ENCODE measurements around the gene SERGEF. TPM values are rescaled to one million over a fixed set of nuclear protein-coding genes. Genes with fewer than 3 reads are reported as not detected.

SERGEF gene
- total RNA-seq, 6 experiments from 2014 or later: 8.4 to 19.5 (median 15.8) TPM

- intact Hi-C loops (cut with DNase I): no loop called here
- Histone ChIP-seq H3K27ac (no peak overlapping the region), H3K9me3 (no peaks in the 10 kb centered on the region), H3K4me3 (no peak overlapping the region), H3K27me3 (no peaks in the 10 kb centered on the region), H3K4me1 (peaks cover 0 to 13% (median 6%) of the 10 kb centered on the region in 4 donors), H3K36me3 (no peaks in the 10 kb centered on the region)
- TF ChIP-seq, protein P1, sequence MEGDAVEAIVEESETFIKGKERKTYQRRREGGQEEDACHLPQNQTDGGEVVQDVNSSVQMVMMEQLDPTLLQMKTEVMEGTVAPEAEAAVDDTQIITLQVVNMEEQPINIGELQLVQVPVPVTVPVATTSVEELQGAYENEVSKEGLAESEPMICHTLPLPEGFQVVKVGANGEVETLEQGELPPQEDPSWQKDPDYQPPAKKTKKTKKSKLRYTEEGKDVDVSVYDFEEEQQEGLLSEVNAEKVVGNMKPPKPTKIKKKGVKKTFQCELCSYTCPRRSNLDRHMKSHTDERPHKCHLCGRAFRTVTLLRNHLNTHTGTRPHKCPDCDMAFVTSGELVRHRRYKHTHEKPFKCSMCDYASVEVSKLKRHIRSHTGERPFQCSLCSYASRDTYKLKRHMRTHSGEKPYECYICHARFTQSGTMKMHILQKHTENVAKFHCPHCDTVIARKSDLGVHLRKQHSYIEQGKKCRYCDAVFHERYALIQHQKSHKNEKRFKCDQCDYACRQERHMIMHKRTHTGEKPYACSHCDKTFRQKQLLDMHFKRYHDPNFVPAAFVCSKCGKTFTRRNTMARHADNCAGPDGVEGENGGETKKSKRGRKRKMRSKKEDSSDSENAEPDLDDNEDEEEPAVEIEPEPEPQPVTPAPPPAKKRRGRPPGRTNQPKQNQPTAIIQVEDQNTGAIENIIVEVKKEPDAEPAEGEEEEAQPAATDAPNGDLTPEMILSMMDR (IDR thresholded peaks at IDR 0.05): no peak
- TF ChIP-seq POLR2A (IDR thresholded peaks at IDR 0.05): no peak
- peak in 1 of 3 donors; percentile 31 for DNase-seq
- WGBS (ENCODE audit: insufficient coverage, low coverage, low lambda C conversion rate, missing lambda C conversion rate): 94% methylated on average over 21 of the region's 37 CpGs
- ATAC-seq: no peak
Measured at GRCh38 chr11:17771841-17772401, 240.9 kb downstream of the SERGEF start.

GRCh38 chr11:17771415-17771814 is 241.4 kb downstream of the SERGEF start:
- no peak overlapping the region for H3K27ac ChIP-seq
- H3K4me3 ChIP-seq: no peak overlapping the region
- DNase-seq: peak in 1 of 3 donors; percentile 37
- H3K4me1 ChIP-seq: peaks cover 0 to 13% (median 6%) of the 10 kb centered on the region in 4 donors
- 86% methylated on average over 12 of the region's 17 CpGs for WGBS (ENCODE audit: insufficient coverage, low coverage, low lambda C conversion rate, missing lambda C conversion rate)
- TF ChIP-seq, protein P1 (IDR thresholded peaks at IDR 0.05): no peak
- TF ChIP-seq POLR2A (IDR thresholded peaks at IDR 0.05): no peak
- no peak for ATAC-seq
- no peaks in the 10 kb centered on the region for H3K9me3 ChIP-seq
- no peaks in the 10 kb centered on the region for H3K27me3 ChIP-seq
- H3K36me3 ChIP-seq: no peaks in the 10 kb centered on the region
- intact Hi-C loops (cut with DNase I): no loop called here

DNA sequence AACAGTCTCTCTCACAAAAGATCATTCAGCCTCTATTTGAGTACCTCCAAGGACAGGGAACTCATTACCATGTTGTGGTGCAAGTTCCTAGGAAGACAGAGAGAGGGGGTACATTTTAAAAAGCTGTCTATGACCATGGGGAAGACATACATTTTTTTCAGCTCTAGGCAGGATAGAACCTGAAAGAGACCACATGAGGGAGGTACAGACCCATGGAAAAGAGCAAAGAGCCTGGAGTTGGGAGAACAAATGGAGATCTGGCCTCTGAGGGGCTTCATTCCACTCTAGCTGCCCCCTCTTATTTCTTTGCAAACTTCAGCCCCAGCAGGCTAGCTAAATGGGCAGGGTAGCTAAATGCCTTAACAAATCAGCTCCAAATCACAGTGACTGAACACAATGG is 241.9 kb downstream of the SERGEF start:
- H3K27me3 ChIP-seq: no peaks in the 10 kb centered on the region
- no peak overlapping the region for H3K27ac ChIP-seq
- TF ChIP-seq, protein P1 (IDR thresholded peaks at IDR 0.05): no peak
- no peak for TF ChIP-seq POLR2A (IDR thresholded peaks at IDR 0.05)
- intact Hi-C loops (cut with DNase I): no loop called here
- no peaks in the 10 kb centered on the region for H3K36me3 ChIP-seq
- H3K4me3 ChIP-seq: no peak overlapping the region
- no peak for DNase-seq
- no peaks in the 10 kb centered on the region for H3K9me3 ChIP-seq
- ATAC-seq: no peak
- H3K4me1 ChIP-seq: peaks cover 0 to 13% (median 6%) of the 10 kb centered on the region in 4 donors

- DNase-seq (peak; percentile 94 to 98 (median 96)), ATAC-seq (peak; percentile 92 to 98 (median 94))
- TF ChIP-seq, protein P1 (IDR thresholded peaks at IDR 0.05): peak; percentile 40 to 58 (median 55)
- TF ChIP-seq POLR2A (IDR thresholded peaks at IDR 0.05): no peak
- no peaks in the 10 kb centered on the region for H3K27me3 ChIP-seq
- intact Hi-C loops (cut with DNase I): no loop called here
- no peaks in the 10 kb centered on the region for H3K9me3 ChIP-seq
- no peaks in the 10 kb centered on the region for H3K36me3 ChIP-seq
- WGBS (ENCODE audit: insufficient coverage, low coverage, low lambda C conversion rate, missing lambda C conversion rate): 17% methylated on average over 2 of the region's 9 CpGs
- peak overlapping the region in 2 of 3 donors; percentile 31 to 40 for H3K27ac ChIP-seq
- no peak overlapping the region for H3K4me3 ChIP-seq
- H3K4me1 ChIP-seq: peaks cover 0 to 13% (median 6%) of the 10 kb centered on the region in 4 donors
Measured at GRCh38 chr11:17770048-17770652, 242.7 kb downstream of the SERGEF start.
